HTR-8/SVneo (cell line): ENCODE data around the gene ADGRV1.
"Not testable (repeated sequence)": the region's sequence is repeated elsewhere in the genome, so short reads cannot be mapped to it uniquely, and the experiment has no call there.

Experiments used
- DNase-seq: peaks from one replicate; pipeline ENCODE4 v3.0.0; 2011; ENCODE audit warnings: low spot score, mixed read lengths; ENCODE audit not compliant: insufficient read length
- FAIRE-seq: peaks from 2 replicates; lab custom pipeline; 2011; peaks lifted over from hg19 to GRCh38; lab: Jason Lieb, UNC

ADGRV1 gene

DNA sequence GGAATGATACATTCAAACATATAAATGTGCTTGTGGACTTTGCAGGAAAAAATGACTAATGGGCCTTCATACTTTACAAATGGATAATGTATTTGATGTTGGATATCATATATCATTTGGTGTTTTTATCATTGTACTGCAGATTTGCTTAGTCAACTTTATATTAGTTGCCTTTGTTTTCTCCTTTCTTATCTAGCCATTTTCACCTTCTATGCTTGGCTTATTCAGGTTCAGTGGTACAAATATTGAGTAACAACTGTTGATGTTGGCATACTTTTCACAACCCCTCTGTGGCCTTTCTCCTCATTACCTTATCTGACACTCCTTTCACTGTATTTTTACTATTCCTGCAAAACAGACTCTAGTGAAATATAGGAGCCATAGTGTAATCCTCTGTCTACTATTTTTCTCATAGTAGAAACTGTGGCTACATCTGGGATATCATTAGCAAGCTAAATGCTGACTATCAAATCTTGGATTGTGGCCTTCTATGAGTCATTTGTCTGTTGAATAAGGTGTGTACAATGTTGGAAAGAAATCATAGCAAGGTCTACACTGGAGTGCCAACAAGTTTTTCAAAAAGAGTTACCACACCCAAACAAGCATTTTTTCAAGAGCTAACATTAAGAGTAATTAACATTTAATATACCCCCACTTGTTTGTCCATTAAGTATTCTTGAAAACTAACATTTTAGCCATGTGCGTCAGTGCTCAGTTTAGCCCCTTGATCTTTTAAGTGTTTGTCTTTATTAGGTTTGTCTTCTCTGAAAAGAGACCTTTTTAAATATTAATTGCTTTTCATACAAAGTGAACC is 330.1 kb downstream of the ADGRV1 start:
- FAIRE-seq (no peak), DNase-seq (no peak)

DNA sequence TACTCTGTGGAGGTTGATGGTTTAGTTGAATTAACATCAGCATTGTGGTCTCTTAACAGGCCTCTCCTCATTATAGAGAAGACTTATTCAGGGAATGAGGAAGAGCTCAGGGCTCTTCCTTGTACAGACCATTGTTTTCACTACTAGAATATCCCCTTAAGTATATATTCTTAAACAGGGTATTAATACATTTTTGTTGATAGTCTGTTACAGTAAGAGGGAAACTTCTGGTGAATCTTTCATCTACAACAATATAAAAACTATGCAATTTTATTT is 330.7 kb downstream of the ADGRV1 start:
- FAIRE-seq, result no peak

DNA sequence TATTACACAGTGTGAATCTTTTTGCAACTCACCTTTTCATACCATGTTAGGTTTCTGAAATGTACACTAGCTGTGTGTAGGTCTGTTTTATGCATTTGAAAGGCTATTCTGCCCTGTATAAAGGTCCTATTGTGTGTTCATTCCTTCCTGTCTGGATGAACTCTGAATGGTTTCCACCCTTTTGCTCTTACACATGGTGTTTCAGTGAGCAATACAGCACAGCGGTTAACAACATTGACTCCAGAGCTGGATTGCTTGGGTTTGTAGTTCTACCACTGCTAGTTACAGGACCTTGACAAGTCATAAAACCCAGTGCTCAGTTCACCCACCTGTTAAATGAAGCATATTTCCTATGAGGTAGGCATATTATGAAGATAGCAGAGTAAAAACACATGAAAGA is 331.6 kb downstream of the ADGRV1 start:
- no peak for FAIRE-seq

More for the DNA sequence above, 330.7 kb downstream of the ADGRV1 start:
- DNase-seq, result no peak

DNA sequence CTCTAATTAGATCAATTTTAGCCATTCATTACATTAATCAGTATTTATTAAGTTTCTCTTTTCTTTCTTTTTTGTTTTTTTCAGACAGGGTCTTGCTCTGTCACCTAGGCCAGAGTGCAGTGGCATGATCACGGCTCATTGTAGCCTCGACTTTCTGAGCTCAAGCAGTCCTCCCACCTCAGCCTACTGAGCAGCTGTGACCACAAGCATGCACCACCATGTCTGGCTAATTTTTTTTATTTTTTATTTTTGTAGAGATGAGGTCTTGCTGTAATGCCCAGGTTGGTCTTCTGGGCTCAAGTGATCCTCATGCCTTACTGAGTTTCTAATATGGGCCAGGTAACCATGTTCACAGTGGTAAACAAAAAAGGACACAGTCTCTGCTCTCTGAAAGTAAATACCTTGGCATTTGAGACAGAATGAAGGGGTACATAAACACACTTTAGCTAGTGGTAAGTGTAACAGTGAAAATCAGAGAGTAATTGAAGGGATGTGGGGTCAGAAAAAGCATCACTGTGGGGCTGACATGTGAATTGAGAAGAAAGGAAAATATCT is 336.3 kb downstream of the ADGRV1 start:
- DNase-seq (no peak), FAIRE-seq (no peak)

More for the DNA sequence above, 331.6 kb downstream of the ADGRV1 start:
- DNase-seq, result no peak

- FAIRE-seq (no peak), DNase-seq (no peak)
Measured at GRCh38 chr5:90897618-90898017, 339.0 kb downstream of the ADGRV1 start.

DNA sequence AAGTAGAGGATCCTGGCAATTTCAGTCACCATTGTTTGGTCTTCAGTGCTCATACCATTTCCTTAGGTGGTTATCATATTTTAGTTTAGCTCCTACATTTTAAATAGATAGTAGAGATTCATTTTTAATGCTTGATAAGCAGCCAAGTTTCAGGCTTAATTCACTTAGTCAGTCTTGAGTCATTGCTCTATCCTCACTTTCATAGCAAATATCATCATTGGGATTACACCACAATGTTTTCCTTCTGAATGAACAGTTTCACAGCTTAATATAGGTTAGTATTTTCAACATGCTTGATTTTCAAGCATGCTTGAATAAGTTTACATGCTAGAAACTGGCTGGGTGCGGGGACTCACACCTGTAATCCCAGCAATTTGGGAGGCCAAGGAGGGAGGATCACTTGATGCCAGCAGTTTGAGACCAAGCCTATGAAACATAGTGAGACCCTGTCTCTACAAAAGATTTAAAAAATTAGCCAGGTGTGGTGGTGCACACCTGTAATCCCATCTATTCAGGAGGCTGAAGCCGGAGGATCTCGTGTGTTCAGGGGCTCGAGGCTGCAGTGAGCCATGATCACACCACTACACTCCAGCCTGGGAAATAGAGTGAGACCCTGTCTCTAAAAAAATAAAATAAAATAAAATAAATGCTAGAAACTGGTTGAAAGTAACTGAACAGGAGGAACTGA is 339.9 kb downstream of the ADGRV1 start:
- DNase-seq (no peak), FAIRE-seq (no peak)

- DNase-seq, result no peak
- FAIRE-seq, result no peak
Measured at GRCh38 chr5:90899014-90899604, 340.5 kb downstream of the ADGRV1 start.

GRCh38 chr5:90901261-90901660 is 342.7 kb downstream of the ADGRV1 start:
- FAIRE-seq (no peak), DNase-seq (no peak)

- DNase-seq (no peak), FAIRE-seq (no peak)
Measured at GRCh38 chr5:90902170-90902569, 343.6 kb downstream of the ADGRV1 start.

- DNase-seq (no peak), FAIRE-seq (no peak)
Measured at GRCh38 chr5:90902651-90903386, 344.2 kb downstream of the ADGRV1 start.

DNA sequence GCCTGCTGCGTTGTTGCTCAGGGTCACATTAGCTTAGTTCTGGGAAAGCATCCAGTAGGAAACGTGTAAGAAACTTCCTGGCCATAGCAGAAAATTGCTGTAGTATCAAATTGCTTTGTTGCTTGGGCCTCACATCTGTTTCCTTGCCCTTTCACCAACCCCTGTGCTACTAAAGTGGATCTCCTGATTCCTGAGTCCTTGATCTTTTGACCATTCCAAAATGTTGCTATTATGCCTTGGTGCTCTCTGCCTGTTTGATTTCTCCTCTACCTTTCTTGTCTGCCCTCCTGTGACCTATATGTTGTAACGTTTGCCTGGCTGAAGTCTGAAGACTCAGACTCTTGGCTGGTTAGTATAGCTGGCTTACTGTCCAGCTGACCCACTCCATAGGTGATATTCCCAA is 350.5 kb downstream of the ADGRV1 start:
- DNase-seq (no peak), FAIRE-seq (no peak)

GRCh38 chr5:90909940-90910339 is 351.3 kb downstream of the ADGRV1 start:
- DNase-seq, result no peak
- no peak for FAIRE-seq

DNA sequence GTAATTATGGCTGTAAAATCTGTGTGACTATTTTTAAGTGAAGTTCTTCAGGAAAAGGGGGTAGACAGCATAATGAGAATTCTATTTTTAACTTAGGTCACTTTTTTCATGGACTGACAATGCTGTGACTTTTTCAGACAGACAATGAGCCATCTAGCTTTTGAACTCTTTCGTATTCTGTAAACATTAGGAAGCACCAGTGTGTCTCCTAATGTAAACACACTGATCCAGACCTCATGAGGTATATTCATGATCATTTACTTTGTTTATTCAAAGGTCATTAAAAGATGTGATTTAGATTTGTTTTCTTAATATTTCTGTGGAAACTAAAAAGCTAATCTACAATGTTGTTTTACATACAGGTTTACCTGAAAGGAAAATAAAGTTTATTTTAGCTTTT is 352.6 kb downstream of the ADGRV1 start:
- no peak for FAIRE-seq
- no peak for DNase-seq

- FAIRE-seq, result no peak
- no peak for DNase-seq
Measured at GRCh38 chr5:90912476-90912875, 353.9 kb downstream of the ADGRV1 start.

- FAIRE-seq, result no peak
- no peak for DNase-seq
Measured at GRCh38 chr5:90915393-90915792, 356.8 kb downstream of the ADGRV1 start.

- DNase-seq (no peak), FAIRE-seq (no peak)
Measured at GRCh38 chr5:90916947-90917800, 358.6 kb downstream of the ADGRV1 start.

- no peak for DNase-seq
- no peak for FAIRE-seq
Measured at GRCh38 chr5:90917928-90918668, 359.5 kb downstream of the ADGRV1 start.

GRCh38 chr5:90921418-90921973 is 362.9 kb downstream of the ADGRV1 start:
- DNase-seq, result no peak
- FAIRE-seq, result no peak

- not testable (repeated sequence) for DNase-seq, FAIRE-seq
Measured at GRCh38 chr5:90924222-90924621, 365.6 kb downstream of the ADGRV1 start.
